ENCODE measurements around the gene MAGI2. TPM values are rescaled to one million over a fixed set of nuclear protein-coding genes. Genes with fewer than 3 reads are reported as not detected.

The MAGI2 gene
- total and polyA plus RNA-seq, 2 experiments from 2014 or later: 3.5 to 4.1 TPM

DNA sequence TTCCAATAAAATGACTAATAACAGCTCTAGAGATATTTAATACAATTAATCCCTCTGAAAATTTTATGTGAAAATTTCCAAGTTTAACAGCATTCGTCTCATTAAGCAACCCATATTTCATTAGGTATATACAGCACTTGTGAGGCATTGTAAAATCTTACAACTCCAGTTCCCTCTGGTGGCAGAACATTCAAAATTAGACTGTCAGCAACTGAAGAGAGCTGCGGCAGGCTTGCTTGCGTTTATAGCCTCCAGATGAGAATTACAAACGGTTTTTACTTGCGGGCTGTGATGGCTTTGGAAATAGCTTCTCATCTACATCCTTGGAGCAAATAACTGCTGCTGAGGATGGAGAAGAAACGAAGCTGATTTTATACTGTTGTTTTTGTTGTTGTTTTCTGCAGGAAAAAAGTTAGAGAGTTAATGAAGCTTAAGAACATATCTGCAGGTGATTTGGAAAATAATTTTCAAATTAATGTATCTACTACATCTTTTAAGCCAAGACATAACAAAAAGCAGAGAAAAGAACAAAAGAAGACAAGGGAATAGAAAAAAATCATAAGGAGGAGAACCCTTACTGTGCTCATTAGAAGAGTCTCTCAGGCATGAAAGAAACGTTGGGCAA lies 171.3 kb downstream of the MAGI2 start:
- Histone ChIP-seq H3K79me2 (ENCODE audit: insufficient read depth) (no peaks in the 10 kb centered on the region), H2AFZ (peak overlapping the region; percentile 48), H3K27ac (peak overlapping the region; percentile 74), H3K4me2 (ENCODE audit: unreplicated experiment) (peak overlapping the region; percentile 68), H3K9ac (peak overlapping the region; percentile 27; the same call in 1 of the 2 replicates), H3F3A (ENCODE audit: insufficient read depth) (peaks cover 52% of the 10 kb centered on the region), H3K9me3 (ENCODE audit: low read depth) (no peaks in the 10 kb centered on the region), H3K27me3 (replicated peaks; ENCODE audit: insufficient read depth) (no peaks in the 10 kb centered on the region), H3K4me1 (ENCODE audit: insufficient read depth) (peaks cover 52% of the 10 kb centered on the region), H3K9me2 (ENCODE audit: insufficient read depth) (no peaks in the 10 kb centered on the region), H3K36me3 (ENCODE audit: low read depth) (no peaks in the 10 kb centered on the region), H4K20me1 (ENCODE audit: insufficient read depth) (no peaks in the 10 kb centered on the region), H3K4me3 (peak overlapping the region; percentile 50)
- WGBS, 2 experiments (ENCODE audit: low coverage in 1 of 2, low lambda C conversion rate in 2 of 2, missing lambda C conversion rate in 2 of 2): 9 to 11% methylated on average over 7 of the region's 7 CpGs
- in situ Hi-C loops (cut with MboI): loop anchor here (25.0 kb wide), 1 partner anchor 755 kb away; no protein-coding TSS in a partner anchor
- DNase-seq: peak; percentile 87
- TF ChIP-seq EZH2phosphoT487 (IDR thresholded peaks at IDR 0.05; ENCODE audit: insufficient read depth, low read depth): no peak
- TF ChIP-seq EZH2 (IDR thresholded peaks at IDR 0.05; ENCODE audit: insufficient read depth, poor library complexity, severe bottlenecking): no peak

DNA sequence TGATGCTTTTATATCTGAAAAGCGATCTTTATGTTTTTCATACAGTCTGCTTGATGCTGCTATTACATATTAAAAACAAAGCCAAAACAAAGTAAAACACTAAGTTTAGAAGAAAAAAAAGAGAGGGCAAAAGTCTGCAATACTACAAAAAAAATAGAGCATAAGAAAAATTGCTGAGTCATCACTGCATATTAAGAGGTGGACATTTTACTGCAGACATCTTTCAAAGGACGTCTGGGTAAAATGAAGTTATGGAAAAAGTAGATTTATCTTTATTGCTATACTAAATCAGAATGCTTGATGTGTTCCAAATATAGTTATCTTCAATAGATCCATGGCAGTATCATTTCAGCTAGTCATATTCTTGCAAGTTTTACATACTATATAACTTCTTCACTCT lies 172.0 kb downstream of the MAGI2 start:
- H3K9me2 ChIP-seq (ENCODE audit: insufficient read depth): no peaks in the 10 kb centered on the region
- H3K27ac ChIP-seq: peak overlapping the region; percentile 74
- no peak overlapping the region for H3K4me3 ChIP-seq
- no peak overlapping the region for H2AFZ ChIP-seq
- no peaks in the 10 kb centered on the region for H3K9me3 ChIP-seq (ENCODE audit: low read depth)
- no peaks in the 10 kb centered on the region for H3K79me2 ChIP-seq (ENCODE audit: insufficient read depth)
- TF ChIP-seq EZH2phosphoT487 (IDR thresholded peaks at IDR 0.05; ENCODE audit: insufficient read depth, low read depth) (no peak), EZH2 (IDR thresholded peaks at IDR 0.05; ENCODE audit: insufficient read depth, poor library complexity, severe bottlenecking) (no peak)
- no peaks in the 10 kb centered on the region for H3K27me3 ChIP-seq (replicated peaks; ENCODE audit: insufficient read depth)
- H4K20me1 ChIP-seq (ENCODE audit: insufficient read depth): no peaks in the 10 kb centered on the region
- peaks cover 52% of the 10 kb centered on the region for H3F3A ChIP-seq (ENCODE audit: insufficient read depth)
- WGBS, 2 experiments (ENCODE audit: low coverage in 1 of 2, low lambda C conversion rate in 2 of 2, missing lambda C conversion rate in 2 of 2): 48 to 51% methylated on average over 2 of the region's 2 CpGs
- peaks cover 52% of the 10 kb centered on the region for H3K4me1 ChIP-seq (ENCODE audit: insufficient read depth)
- no peaks in the 10 kb centered on the region for H3K36me3 ChIP-seq (ENCODE audit: low read depth)
- no peak overlapping the region for H3K9ac ChIP-seq
- DNase-seq: peak; percentile 36
- in situ Hi-C loops (cut with MboI): loop anchor here (25.0 kb wide), 1 partner anchor 756 kb away; no protein-coding TSS in a partner anchor
- H3K4me2 ChIP-seq (ENCODE audit: unreplicated experiment): peak overlapping the region; percentile 68

DNA sequence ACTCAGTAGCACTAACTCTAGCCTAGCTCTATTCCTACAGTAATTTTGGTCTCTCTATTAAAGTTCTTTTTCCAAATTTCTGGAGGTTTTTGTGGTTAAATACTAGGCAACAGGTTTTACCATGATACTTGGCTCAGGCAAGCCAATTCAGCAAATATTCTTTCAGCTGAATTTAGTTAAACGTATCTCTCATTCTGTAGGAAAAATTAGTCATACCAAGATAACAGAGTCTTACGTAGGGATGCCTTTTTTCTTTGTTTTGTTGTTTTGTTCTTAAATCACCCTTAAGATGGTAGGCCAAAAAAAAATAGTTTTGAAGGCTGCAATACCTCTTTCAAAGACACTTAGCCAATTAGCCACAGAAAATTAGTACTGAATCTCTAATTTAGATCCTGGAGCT lies 180.5 kb downstream of the MAGI2 start:
- Histone ChIP-seq H3K27ac (no peak overlapping the region), H3F3A (ENCODE audit: insufficient read depth) (no peaks in the 10 kb centered on the region), H3K4me2 (ENCODE audit: unreplicated experiment) (no peak overlapping the region), H3K79me2 (ENCODE audit: insufficient read depth) (no peaks in the 10 kb centered on the region), H3K4me3 (no peak overlapping the region), H2AFZ (peak overlapping the region; percentile 28; the same call in 1 of the 2 replicates), H3K9me2 (ENCODE audit: insufficient read depth) (no peaks in the 10 kb centered on the region), H4K20me1 (ENCODE audit: insufficient read depth) (no peaks in the 10 kb centered on the region), H3K9ac (no peak overlapping the region), H3K36me3 (ENCODE audit: low read depth) (no peaks in the 10 kb centered on the region), H3K27me3 (replicated peaks; ENCODE audit: insufficient read depth) (no peaks in the 10 kb centered on the region), H3K9me3 (ENCODE audit: low read depth) (no peaks in the 10 kb centered on the region), H3K4me1 (ENCODE audit: insufficient read depth) (no peaks in the 10 kb centered on the region)
- DNase-seq: no peak
- 63 to 65% methylated on average over 2 of the region's 2 CpGs for WGBS, 2 experiments (ENCODE audit: low coverage in 1 of 2, low lambda C conversion rate in 2 of 2, missing lambda C conversion rate in 2 of 2)
- in situ Hi-C loops (cut with MboI): no loop called here
- TF ChIP-seq EZH2 (IDR thresholded peaks at IDR 0.05; ENCODE audit: insufficient read depth, poor library complexity, severe bottlenecking) (no peak), EZH2phosphoT487 (IDR thresholded peaks at IDR 0.05; ENCODE audit: insufficient read depth, low read depth) (no peak)

DNA sequence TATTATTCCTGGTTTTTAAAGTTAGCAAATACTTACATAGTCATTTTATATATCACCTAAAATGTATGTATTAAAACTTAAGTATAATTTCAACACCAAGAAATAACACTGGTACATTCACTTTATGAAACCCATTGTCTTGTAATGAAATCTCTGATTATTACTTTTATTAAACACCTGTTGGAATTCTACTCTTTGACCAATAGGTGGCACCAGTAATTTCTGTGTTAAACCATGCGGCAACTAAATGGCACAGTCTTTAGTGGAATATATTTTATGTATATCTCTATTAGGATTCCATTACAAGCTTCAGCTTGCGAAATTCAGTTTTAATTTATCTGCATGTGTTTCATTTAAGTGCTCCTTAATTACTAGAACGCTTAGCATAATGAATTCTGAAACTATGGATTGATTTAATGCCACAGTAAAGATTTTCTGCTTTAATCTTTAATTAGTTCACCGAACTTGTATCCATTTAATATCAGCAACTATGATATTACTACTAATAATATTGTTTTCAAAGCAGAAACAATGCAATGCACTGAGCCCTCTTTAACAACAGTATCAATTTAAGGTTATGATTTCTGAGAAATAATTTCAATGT lies 181.3 kb downstream of the MAGI2 start:
- Histone ChIP-seq H4K20me1 (ENCODE audit: insufficient read depth) (no peaks in the 10 kb centered on the region), H3K9me2 (ENCODE audit: insufficient read depth) (no peaks in the 10 kb centered on the region), H3F3A (ENCODE audit: insufficient read depth) (no peaks in the 10 kb centered on the region), H3K36me3 (ENCODE audit: low read depth) (no peaks in the 10 kb centered on the region), H3K4me2 (ENCODE audit: unreplicated experiment) (no peak overlapping the region), H3K27ac (no peak overlapping the region), H3K79me2 (ENCODE audit: insufficient read depth) (no peaks in the 10 kb centered on the region), H3K27me3 (replicated peaks; ENCODE audit: insufficient read depth) (no peaks in the 10 kb centered on the region), H3K4me3 (no peak overlapping the region), H2AFZ (no peak overlapping the region), H3K4me1 (ENCODE audit: insufficient read depth) (no peaks in the 10 kb centered on the region), H3K9me3 (ENCODE audit: low read depth) (no peaks in the 10 kb centered on the region), H3K9ac (no peak overlapping the region)
- peak; percentile 70 for DNase-seq
- no peak for TF ChIP-seq EZH2 (IDR thresholded peaks at IDR 0.05; ENCODE audit: insufficient read depth, poor library complexity, severe bottlenecking)
- TF ChIP-seq EZH2phosphoT487 (IDR thresholded peaks at IDR 0.05; ENCODE audit: insufficient read depth, low read depth): no peak
- WGBS, 2 experiments (ENCODE audit: low coverage in 1 of 2, low lambda C conversion rate in 2 of 2, missing lambda C conversion rate in 2 of 2): 29 to 31% methylated on average over 4 of the region's 4 CpGs
- in situ Hi-C loops (cut with MboI): no loop called here
